NCI-H146 treated with DMSO at 0.1 percent for 48 hours (cell line): ENCODE data around the gene CPA5.
"Not testable (repeated sequence)": the region's sequence is repeated elsewhere in the genome, so short reads cannot be mapped to it uniquely, and the experiment has no call there.

Source experiments
- DNase-seq: peaks from one replicate; lab custom pipeline; 2025; ENCODE audit not compliant: unreplicated experiment; lab: John Stamatoyannopoulos, UW

Gene CPA5

GRCh38 chr7:130374507-130374906, 29.9 kb downstream of the CPA5 start:
- no peak for DNase-seq

- DNase-seq, result not testable (repeated sequence)
Observed at GRCh38 chr7:130376461-130376860, 31.8 kb downstream of the CPA5 start.

GRCh38 chr7:130377178-130377577, 32.6 kb downstream of the CPA5 start:
- DNase-seq, result no peak

GRCh38 chr7:130379019-130379418, 34.4 kb downstream of the CPA5 start:
- DNase-seq, result no peak

- DNase-seq, result no peak
Observed at GRCh38 chr7:130379532-130379920, 34.9 kb downstream of the CPA5 start.

- no peak for DNase-seq
Observed at GRCh38 chr7:130379921-130380860, 35.6 kb downstream of the CPA5 start, which contains the start of gene CPA1. CPA1 (plus strand) TSS chr7:130380494; CDS start chr7:130380521, 27 bp downstream.

- no peak for DNase-seq
Observed at GRCh38 chr7:130380861-130381455, 36.3 kb downstream of the CPA5 start.

GRCh38 chr7:130381468-130382312, 37.1 kb downstream of the CPA5 start:
- DNase-seq, result no peak

- DNase-seq, result no peak
Observed at GRCh38 chr7:130383187-130383980, 38.8 kb downstream of the CPA5 start.

GRCh38 chr7:130384371-130384801, 39.8 kb downstream of the CPA5 start:
- DNase-seq, result no peak

GRCh38 chr7:130384841-130385599, 40.4 kb downstream of the CPA5 start:
- no peak for DNase-seq

GRCh38 chr7:130385600-130386066, 41.0 kb downstream of the CPA5 start:
- DNase-seq, result no peak

GRCh38 chr7:130386876-130387275, 42.3 kb downstream of the CPA5 start:
- no peak for DNase-seq

- no peak for DNase-seq
Observed at GRCh38 chr7:130387306-130387627, 42.7 kb downstream of the CPA5 start.

GRCh38 chr7:130387628-130388403, 43.2 kb downstream of the CPA5 start:
- DNase-seq, result no peak

- DNase-seq, result no peak
Observed at GRCh38 chr7:130388671-130389070, 44.1 kb downstream of the CPA5 start.

GRCh38 chr7:130390486-130390885, 45.9 kb downstream of the CPA5 start:
- DNase-seq, result no peak

- no peak for DNase-seq
Observed at GRCh38 chr7:130393101-130393561, 48.5 kb downstream of the CPA5 start.

- DNase-seq, result no peak
Observed at GRCh38 chr7:130393841-130394411, 49.3 kb downstream of the CPA5 start.
